ENCODE data around the gene LGR5.

DNA sequence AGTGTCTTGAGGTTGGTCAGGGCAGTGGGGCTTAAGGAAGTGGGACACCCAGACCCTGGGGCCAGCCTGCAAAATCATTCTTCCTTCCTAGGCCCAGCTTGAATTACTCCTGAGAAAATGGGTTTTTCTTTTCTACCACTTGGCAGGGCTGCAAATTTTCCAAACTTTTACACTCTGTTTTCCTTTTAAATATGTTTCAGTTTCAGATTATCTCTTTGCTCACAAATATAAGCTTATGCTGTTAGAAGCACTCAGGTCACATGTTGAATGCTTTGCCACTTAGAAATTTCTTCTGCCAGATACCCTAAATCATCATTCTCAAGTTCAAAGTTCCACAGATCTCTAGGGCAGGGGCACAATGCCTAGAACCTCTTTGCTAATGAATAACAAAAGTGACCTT is 2.9 kb upstream of the LGR5 start:
- TF ChIP-seq, protein P1, sequence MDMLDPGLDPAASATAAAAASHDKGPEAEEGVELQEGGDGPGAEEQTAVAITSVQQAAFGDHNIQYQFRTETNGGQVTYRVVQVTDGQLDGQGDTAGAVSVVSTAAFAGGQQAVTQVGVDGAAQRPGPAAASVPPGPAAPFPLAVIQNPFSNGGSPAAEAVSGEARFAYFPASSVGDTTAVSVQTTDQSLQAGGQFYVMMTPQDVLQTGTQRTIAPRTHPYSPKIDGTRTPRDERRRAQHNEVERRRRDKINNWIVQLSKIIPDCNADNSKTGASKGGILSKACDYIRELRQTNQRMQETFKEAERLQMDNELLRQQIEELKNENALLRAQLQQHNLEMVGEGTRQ (IDR thresholded peaks at IDR 0.05; ENCODE audit: low read length) = no peak
- TF ChIP-seq POLR2A (IDR thresholded peaks at IDR 0.05; ENCODE audit: control extremely low read depth in 1 of 2, low read depth in 2 of 2, low read length in 2 of 2) (no peak), GTF2F1 (IDR thresholded peaks at IDR 0.05; ENCODE audit: borderline replicate concordance, low read depth, low read length) (no peak), EP300 (IDR thresholded peaks at IDR 0.05; ENCODE audit: borderline replicate concordance in 1 of 2, low read depth in 2 of 2, low read length in 2 of 2) (no peak), CHD1 (IDR thresholded peaks at IDR 0.05; ENCODE audit: low read depth, low read length) (no peak), SP2 (IDR thresholded peaks at IDR 0.05; ENCODE audit: low read length) (no peak), SRF (IDR thresholded peaks at IDR 0.05; ENCODE audit: low read depth, low read length) (no peak), RNF2 (IDR thresholded peaks at IDR 0.05; ENCODE audit: borderline replicate concordance, low read depth, low read length, missing control alignments, poor library complexity, severe bottlenecking) (no peak)
- TF ChIP-seq, protein P2, sequence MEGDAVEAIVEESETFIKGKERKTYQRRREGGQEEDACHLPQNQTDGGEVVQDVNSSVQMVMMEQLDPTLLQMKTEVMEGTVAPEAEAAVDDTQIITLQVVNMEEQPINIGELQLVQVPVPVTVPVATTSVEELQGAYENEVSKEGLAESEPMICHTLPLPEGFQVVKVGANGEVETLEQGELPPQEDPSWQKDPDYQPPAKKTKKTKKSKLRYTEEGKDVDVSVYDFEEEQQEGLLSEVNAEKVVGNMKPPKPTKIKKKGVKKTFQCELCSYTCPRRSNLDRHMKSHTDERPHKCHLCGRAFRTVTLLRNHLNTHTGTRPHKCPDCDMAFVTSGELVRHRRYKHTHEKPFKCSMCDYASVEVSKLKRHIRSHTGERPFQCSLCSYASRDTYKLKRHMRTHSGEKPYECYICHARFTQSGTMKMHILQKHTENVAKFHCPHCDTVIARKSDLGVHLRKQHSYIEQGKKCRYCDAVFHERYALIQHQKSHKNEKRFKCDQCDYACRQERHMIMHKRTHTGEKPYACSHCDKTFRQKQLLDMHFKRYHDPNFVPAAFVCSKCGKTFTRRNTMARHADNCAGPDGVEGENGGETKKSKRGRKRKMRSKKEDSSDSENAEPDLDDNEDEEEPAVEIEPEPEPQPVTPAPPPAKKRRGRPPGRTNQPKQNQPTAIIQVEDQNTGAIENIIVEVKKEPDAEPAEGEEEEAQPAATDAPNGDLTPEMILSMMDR (IDR thresholded peaks at IDR 0.05; ENCODE audit: control extremely low read depth in 1 of 3, insufficient read depth in 1 of 3, low read depth in 1 of 3, low read length in 3 of 3) = no peak
